Measurements from ENCODE around the gene DUSP16. TPM values are rescaled to one million over a fixed set of nuclear protein-coding genes. Genes with fewer than 3 reads are reported as not detected.

The DUSP16 gene
- total and polyA plus RNA-seq, 2 of the 8 experiments (the other 6 are each of a cell fraction or from before 2014, with no cell fraction given) = 31.6 to 55.9 TPM

DNA sequence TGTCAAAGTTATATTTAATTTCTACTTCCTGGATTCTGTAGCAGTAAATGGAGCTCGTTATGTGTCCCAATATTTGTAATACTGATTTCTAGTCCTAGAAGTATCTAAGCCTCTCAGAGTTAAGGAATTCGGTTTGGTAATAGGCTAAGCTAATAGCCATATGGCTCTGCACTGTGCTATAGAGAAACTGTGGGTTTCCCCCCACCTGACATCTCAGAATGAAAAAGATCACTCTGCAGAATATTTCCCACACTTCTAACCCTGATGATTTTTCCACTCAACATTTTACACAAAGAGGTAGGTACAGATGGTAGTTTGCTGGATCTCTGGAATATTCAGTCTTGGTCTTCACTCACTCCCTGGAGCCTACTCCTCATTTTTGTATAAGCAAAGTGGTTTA, 134.6 kb downstream of the DUSP16 start:
- Histone ChIP-seq H3K4me1 (replicated peaks in 1 of 4; ENCODE audit: control insufficient read depth in 3 of 4, insufficient read depth in 4 of 4, low read length in 3 of 4) (peaks cover 0 to 4% (median 1%) of the 10 kb centered on the region in 4 experiments; a peak in 2 of 7 replicates), H3K79me2 (ENCODE audit: control insufficient read depth in 1 of 2, insufficient read depth in 2 of 2, low read length in 2 of 2) (no peaks in the 10 kb centered on the region), H3K9me3 (ENCODE audit: insufficient read depth in 2 of 2, low read depth in 1 of 2, low read length in 1 of 2) (peaks cover 0 to 3% of the 10 kb centered on the region in 2 experiments; a peak in 1 of 4 replicates), H3K18ac (ENCODE audit: extremely low read depth, low read length) (no peak overlapping the region), H3K56ac (replicated peaks; ENCODE audit: insufficient read length, low read depth, low read length) (no peak overlapping the region), H2BK15ac (ENCODE audit: low read length) (no peak overlapping the region), H2BK12ac (ENCODE audit: low read depth, low read length) (no peak overlapping the region), H3K4me2 (ENCODE audit: insufficient read depth in 1 of 2, low read depth in 2 of 2, low read length in 2 of 2) (no peak overlapping the region), H4K8ac (ENCODE audit: extremely low read depth, insufficient read depth, low read length) (no peak overlapping the region), H2BK20ac (ENCODE audit: low read length) (no peak overlapping the region), H2BK5ac (ENCODE audit: low read depth, low read length) (no peak overlapping the region), H4K91ac (replicated peaks; ENCODE audit: insufficient read length, low read length) (no peak overlapping the region), H2BK120ac (replicated peaks; ENCODE audit: low read depth, low read length) (no peak overlapping the region), H3K14ac (ENCODE audit: insufficient read length) (no peak overlapping the region), H2AK5ac (ENCODE audit: low read depth, low read length) (no peak overlapping the region), H3K27me3 (replicated peaks in 1 of 4; ENCODE audit: control insufficient read depth in 3 of 4, extremely low read depth in 1 of 4, insufficient read depth in 3 of 4, low read length in 3 of 4) (no peaks in the 10 kb centered on the region), H4K5ac (ENCODE audit: insufficient read length, low read depth, low read length) (no peak overlapping the region), H2AFZ (ENCODE audit: low read length) (no peak overlapping the region), H3K79me1 (ENCODE audit: low read depth, low read length) (no peaks in the 10 kb centered on the region), H3K4ac (replicated peaks; ENCODE audit: insufficient read length, low read depth, low read length) (no peak overlapping the region), H3K36me3 (ENCODE audit: control insufficient read depth in 2 of 4, insufficient read depth in 4 of 4, low read length in 3 of 4) (no peaks in the 10 kb centered on the region; a peak in 1 of 8 replicates), H3K27ac (ENCODE audit: low read depth, low read length) (no peak overlapping the region), H3K23me2 (ENCODE audit: low read depth, low read length) (no peaks in the 10 kb centered on the region), H3K9ac (replicated peaks in 1 of 4; ENCODE audit: extremely low read depth in 1 of 4, low read depth in 3 of 4, low read length in 3 of 4) (no peak overlapping the region), H4K20me1 (replicated peaks in 1 of 2; ENCODE audit: control insufficient read depth in 1 of 2, insufficient read depth in 2 of 2, low read length in 2 of 2) (no peaks in the 10 kb centered on the region), H3K4me3 (ENCODE audit: extremely low read depth in 1 of 4, insufficient read depth in 2 of 4, low read depth in 3 of 4, low read length in 4 of 4) (no peak overlapping the region), H3K23ac (ENCODE audit: insufficient read length) (no peak overlapping the region)
- CTCF ChIA-PET (ENCODE audit: partially characterized antibody) = interaction anchor here (1.2 kb wide), 2 partner anchors 31 to 275 kb away, joined by 3 read pairs; no protein-coding TSS in a partner anchor
- POLR2A ChIA-PET (ENCODE audit: partially characterized antibody) = no interaction called here
- WGBS, 2 experiments (ENCODE audit: extremely low coverage in 1 of 2, insufficient coverage in 1 of 2, insufficient read length in 1 of 2, insufficient replicate concordance in 2 of 2, low coverage in 1 of 2, low lambda C conversion rate in 2 of 2, missing lambda C conversion rate in 1 of 2) = 81% methylated on average over 2 of the region's 2 CpGs; no CpG with 5 or more reads in 1 of the 2 experiments
- TF ChIP-seq GTF2F1 (IDR thresholded peaks at IDR 0.05; ENCODE audit: borderline replicate concordance, low read depth, low read length) (no peak), TCF12 (IDR thresholded peaks at IDR 0.05; ENCODE audit: low read depth, low read length) (no peak), NANOG (IDR thresholded peaks at IDR 0.05; ENCODE audit: insufficient read depth, low read depth, low read length, poor library complexity, severe bottlenecking) (no peak), TAF1 (IDR thresholded peaks at IDR 0.05; ENCODE audit: low read depth, low read length) (no peak), KDM5A (IDR thresholded peaks at IDR 0.05; ENCODE audit: low read length) (no peak), NRF1 (IDR thresholded peaks at IDR 0.05; ENCODE audit: low read depth, low read length) (no peak), TEAD4 (IDR thresholded peaks at IDR 0.05; ENCODE audit: low read depth, low read length) (no peak)
- TF ChIP-seq, protein P1, sequence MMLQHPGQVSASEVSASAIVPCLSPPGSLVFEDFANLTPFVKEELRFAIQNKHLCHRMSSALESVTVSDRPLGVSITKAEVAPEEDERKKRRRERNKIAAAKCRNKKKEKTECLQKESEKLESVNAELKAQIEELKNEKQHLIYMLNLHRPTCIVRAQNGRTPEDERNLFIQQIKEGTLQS (IDR thresholded peaks at IDR 0.05; ENCODE audit: insufficient read depth, low read depth, low read length) = no peak
- TF ChIP-seq, protein P2, sequence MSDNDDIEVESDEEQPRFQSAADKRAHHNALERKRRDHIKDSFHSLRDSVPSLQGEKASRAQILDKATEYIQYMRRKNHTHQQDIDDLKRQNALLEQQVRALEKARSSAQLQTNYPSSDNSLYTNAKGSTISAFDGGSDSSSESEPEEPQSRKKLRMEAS (IDR thresholded peaks at IDR 0.05) = no peak
- DNase-seq (ENCODE audit: low read depth in 1 of 2, low spot score in 2 of 2) = no peak
- FAIRE-seq = no peak
